Right renal cortex interstitium (tissue), 3 donors: ENCODE measurements around the gene NPFFR1. TPM values are rescaled to one million over a fixed set of nuclear protein-coding genes. Genes with fewer than 3 reads are reported as not detected.
"Not testable (repeated sequence)": the region's sequence is repeated elsewhere in the genome, so short reads cannot be mapped to it uniquely, and the experiment has no call there.

ENCODE experiments used
- DNase-seq, 3 donors: peaks; one replicate each; pipeline ENCODE4 v3.0.0-alpha.2; 2013; ENCODE audit warnings: low read depth in 3 of 3, low spot score in 2 of 3
- polyA plus RNA-seq, 3 donors: library from polyadenylated mRNA; unstranded; fragments of 120-200 nt; gene quantifications; one replicate each; pipeline ENCODE4 v1.2.1, GENCODE V29; 2013; ENCODE audit not compliant: insufficient read length in 3 of 3

NPFFR1 gene
- polyA plus RNA-seq, 3 donors: 0.12 to 0.15 (median 0.13) TPM

DNA sequence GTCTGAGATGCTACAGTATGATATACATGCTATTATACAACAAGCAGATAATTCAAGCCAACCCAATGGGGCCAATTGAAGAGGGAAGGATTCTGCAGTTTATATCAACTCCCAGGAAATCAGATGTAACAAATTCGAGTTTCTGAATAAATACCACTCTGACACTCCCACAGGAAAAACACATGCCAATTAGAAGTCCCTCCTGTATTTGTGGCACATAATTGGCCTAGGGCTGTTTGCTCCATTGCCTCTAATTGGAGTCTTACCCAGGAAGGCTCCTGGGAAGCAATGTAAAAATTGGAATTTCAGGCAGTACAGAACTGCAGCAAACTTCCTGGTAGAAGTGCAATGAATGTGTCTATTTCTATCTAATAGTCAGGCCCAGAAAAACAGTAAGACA is 55.3 kb downstream of the NPFFR1 start:
- DNase-seq: no peak

DNA sequence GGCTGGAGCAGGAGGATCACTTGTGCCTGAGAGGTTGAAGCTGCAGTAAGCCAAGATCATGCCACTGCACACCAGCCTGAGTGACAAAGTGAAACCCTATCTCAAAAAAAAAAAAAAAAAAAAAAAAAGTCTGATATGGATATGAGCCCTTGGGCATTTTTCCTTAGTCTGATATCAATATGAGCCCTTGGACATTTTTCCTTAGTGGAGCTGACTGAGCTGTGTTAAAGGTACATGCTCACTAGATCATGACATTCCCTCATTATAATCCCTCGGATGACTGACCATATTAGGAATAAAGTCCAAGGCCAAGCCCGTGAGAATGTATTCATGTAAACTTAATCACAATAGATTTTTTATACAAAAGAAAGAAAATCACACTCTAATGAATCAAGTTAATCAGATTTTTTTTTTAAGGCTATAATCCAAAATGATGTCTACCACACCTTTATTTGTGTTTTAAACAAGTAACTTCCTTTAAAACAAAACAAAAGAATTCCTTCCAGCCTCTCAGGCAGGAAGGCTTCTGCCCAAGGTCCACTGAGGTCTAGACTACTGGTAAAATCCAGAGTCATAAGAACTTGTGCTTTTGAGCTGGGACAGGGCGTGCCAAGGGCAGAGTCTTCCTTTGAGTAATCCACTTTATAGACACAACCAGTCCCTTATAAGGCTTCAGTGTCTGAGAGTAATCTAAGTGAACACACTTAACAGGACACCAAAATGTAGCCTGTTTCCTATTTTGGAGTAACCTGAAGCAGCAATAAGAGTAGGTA is 56.1 kb downstream of the NPFFR1 start:
- no peak for DNase-seq

DNA sequence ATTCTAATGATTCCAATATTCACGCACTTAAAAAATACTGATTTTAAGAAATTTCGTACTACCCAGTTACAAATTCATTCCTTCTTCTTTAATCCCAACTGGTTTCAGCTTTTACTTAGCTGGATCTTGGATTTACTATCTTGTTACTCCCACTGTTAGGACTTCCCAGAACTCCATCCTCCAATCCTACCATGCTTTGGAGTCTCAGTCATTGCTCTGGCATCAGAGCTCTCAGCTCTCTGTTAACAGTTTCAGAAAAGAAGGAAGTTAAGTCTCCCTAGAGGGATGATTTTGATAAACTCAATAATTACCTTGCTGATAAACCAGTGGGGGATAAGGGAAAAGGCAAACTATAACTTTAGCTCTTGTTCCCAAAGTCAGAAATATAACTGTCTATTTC is 60.1 kb downstream of the NPFFR1 start:
- DNase-seq: no peak

DNA sequence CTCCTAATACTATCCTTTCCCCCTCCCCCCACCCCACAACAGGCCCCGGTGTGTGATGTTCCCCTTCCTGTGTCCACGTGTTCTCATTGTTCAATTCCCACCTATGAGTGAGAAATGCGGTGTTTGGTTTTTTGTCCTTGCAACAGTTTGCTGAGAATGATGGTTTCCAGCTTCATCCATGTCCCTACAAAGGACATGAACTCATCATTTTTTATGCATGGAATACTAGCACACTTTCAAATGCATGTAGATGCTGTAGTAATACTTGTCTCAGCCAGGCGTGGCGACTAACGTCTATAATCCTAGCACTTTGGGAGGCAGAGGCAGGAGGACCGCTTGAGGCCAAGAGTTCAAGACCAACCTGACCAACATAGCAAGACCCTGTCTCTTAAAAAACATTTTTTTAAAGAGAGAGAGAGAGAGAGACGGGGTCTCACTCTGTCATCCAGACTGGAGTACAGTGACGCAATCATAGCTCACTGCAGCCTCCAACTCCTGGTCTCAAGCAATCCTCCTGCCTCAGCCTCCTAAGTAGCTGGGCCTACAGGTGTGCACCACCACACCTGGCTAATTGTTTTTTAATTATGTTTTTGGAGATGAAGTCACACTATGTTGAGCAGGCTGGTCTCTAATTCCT is 60.9 kb downstream of the NPFFR1 start:
- DNase-seq: not testable (repeated sequence)

DNA sequence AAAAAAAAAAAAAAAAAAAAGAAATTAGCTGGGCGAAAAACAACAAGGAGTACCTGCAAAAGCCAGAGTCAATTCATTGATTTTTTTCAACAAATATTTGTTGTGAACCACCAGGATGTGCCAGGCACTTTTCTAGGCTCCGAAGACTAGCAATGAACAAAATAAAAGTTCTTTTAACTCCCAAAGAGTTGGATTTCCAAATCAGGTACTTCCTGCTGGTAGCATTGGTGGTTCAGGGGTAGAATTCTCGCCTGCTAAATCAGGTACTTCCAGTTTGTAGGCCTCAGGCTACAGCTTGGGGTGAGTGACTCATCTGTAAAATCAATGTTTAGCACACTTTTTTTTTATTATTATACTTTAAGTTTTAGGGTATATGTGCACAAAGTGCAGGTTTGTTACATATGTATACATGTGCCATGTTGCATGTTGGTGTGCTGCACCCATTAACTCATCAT is 61.4 kb downstream of the NPFFR1 start:
- DNase-seq: no peak

DNA sequence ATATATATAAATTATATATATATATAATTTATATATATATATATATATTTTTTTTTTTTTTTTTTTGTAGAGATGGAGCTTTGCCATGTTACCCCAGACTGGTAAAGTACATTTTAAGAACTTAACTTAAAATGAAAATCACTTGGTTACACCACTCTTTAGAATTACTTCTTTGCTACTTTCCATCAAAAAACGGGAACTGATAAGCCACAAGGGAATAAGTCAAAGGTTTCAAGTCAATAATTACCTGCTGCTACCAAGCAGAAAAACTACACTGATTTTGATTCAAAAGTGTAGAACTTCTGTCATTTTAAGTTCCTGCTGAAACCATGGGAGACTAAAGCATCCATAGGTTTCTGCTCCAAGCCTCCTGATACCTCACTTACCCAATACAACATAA is 62.8 kb downstream of the NPFFR1 start:
- no peak for DNase-seq

DNA sequence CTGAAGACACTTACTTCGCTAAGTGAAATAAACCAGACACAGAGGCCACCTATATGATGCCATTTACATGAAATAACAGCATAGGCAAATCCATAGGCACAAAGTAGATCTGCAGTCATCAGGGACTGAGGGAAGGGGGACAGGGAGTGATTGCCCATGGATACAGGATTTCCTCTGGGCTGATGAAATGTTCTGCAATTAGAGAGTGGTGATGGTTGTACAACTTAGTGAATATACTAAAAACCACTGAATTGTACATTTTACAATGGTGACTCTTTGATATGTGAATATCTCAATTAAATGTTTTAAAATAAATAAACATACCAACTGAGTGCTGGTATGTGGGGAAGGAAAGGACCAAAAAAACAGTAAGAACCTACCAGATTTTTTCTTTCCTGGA is 70.9 kb downstream of the NPFFR1 start:
- DNase-seq: no peak

DNA sequence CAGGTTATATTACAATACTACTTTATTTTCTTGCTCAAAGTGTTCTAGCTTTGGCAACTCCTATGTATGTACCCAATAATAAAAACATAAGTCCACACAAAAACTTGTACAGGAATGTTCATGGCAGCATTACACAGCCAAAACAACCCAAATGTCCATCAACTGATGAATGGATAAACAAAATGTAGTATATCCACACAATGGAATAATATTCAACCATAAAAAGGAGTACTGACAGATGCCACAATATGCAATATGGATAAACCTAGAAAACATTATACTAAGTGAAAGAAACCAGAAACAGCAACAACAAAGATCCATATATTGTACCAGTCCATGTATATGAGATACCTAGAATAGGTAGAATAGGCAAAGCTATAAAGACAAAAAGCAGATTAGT is 71.5 kb downstream of the NPFFR1 start:
- no peak for DNase-seq

DNA sequence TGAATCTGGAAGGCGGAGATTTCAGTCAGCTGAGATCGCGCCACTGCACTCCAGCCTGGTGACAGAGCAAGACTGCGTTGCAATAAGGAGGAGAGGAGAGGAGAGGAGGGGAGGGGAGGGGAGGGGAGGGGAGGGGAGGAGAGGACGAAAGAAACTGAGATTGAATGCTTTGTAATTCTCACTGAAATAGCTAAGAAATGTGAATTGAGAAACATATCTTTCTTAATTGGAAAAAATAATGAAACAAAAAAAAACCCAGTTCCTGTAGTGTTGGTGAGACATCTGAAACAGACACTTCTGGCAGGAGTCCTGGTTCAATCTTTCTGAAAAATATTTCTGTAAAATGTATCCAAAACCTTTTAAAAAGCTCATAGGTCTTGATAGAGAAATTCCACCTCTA is 77.0 kb downstream of the NPFFR1 start:
- DNase-seq: no peak

DNA sequence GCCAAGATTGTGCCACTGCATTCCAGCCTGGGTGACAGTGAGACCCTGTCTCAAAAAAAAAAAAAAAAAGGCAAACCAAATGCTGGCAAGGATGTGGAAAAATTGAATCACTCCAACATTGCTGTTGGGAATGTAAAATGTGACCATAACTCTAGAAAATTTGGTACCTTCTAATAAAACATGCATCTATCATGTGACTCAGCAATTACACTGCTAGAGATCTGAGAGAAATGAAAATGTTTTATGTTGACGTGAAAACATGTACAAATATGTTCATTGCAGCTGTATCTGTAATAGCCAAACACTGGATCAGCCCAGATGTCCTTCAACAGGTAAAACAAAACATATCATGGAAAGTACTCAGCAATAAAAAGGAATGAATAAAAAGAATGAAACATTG is 82.7 kb downstream of the NPFFR1 start:
- no peak for DNase-seq

DNA sequence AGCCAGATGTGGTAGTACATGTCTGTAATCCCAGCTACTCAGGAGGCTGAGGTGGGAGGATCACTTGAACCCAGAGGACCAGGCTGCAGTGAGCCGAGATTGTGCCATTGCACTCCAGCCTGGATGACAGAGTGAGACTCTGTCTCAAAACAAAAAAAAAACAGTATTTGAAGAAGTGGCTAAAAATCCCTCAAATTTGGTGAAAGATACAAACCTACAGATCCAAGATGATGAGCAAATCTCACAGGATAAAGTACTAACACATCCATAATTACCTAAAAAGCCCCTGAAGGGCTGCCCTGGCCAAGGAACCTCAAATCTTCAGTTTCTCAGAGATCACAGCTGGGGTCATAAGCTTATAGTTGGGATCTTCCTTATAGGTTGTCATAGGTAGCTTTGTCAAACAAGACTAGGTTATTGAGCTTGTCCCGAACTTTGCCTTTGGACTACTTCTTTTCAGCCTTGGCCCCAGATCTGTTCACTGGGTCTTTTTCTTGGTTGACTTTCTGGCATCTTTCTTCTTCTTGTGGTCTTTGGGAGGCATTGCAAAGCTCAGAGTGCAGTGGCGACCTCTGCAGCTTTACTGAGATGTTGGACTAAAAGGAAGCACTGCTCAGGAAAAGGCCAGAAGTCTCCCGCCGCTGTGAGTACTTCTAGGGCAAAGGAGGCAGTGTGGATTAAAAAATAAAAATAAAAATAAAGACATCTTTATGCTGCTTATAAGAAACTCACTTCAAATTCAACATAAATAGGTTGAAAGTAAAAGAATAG is 84.9 kb downstream of the NPFFR1 start:
- DNase-seq: no peak

Other genes with a start within 250 kb of the NPFFR1 start
- 10 to 100 TPM; 76.9 to 82.0 (median 80.5) TPM for gene MACROH2A2, start 231.2 kb downstream of the NPFFR1 start, polyA plus RNA-seq
- 1 to 10 TPM; 4.5 to 4.7 (median 4.6) TPM for gene AIFM2, start 151.2 kb downstream of the NPFFR1 start, polyA plus RNA-seq
- 10 to 100 TPM in 2 of 3 donors, 1 to 10 TPM in 1; 9.1 to 11.5 (median 10.3) TPM for gene TYSND1, start 137.3 kb downstream of the NPFFR1 start, polyA plus RNA-seq
- 100 to 1,000 TPM; 115 to 123 (median 119) TPM for gene SAR1A, start 113.5 kb downstream of the NPFFR1 start, polyA plus RNA-seq
- 100 to 1,000 TPM in 2 of 3 donors, 10 to 100 TPM in 1; 99.4 to 112 (median 103) TPM for gene PPA1, start 50.6 kb downstream of the NPFFR1 start, polyA plus RNA-seq
- 10 to 100 TPM in 2 of 3 donors, 1 to 10 TPM in 1; 9.0 to 10.8 (median 10.4) TPM for gene LRRC20, start 98.6 kb upstream of the NPFFR1 start, polyA plus RNA-seq
- 10 to 100 TPM; 81.9 to 88.8 (median 86.9) TPM for gene EIF4EBP2, start 120.1 kb upstream of the NPFFR1 start, polyA plus RNA-seq
- gene NODAL, start 157.7 kb upstream of the NPFFR1 start, polyA plus RNA-seq: under 1 TPM; 0.26 to 0.38 (median 0.33) TPM
- 10 to 100 TPM in 1 of 3 donors, 1 to 10 TPM in 2; 9.6 to 10.6 (median 9.7) TPM for gene PALD1, start 194.8 kb upstream of the NPFFR1 start, polyA plus RNA-seq